Panc1 (cell line): Measurements from ENCODE around the gene GALNT10. TPM values are rescaled to one million over a fixed set of nuclear protein-coding genes. Genes with fewer than 3 reads are reported as not detected.

Experiments used
- ATAC-seq: fragments of 200-7000 bp; cut with Tn5 transposase; 2 replicates; pipeline ENCODE4 v1.9.1; 2020; ENCODE audit warnings: mild to moderate bottlenecking, moderate library complexity
- BruUV-seq: library from RNA; stranded (reverse); fragments of 400-500 nt; replicated peaks from 2 replicates; lab custom pipeline; 2021; lab: Mats Ljungman, UMichigan
- CTCF ChIA-PET: fragments of 300-600 bp; sonication (Branson Sonifier 250); formaldehyde crosslinking; loops from one replicate; lab custom pipeline; 2022; ENCODE audit warnings: antibody characterized with exemption; lab: Charles Lee
- POLR2A ChIA-PET: fragments of 300-600 bp; sonication (Branson Sonifier 250); formaldehyde crosslinking; loops from one replicate; lab custom pipeline; 2022; ENCODE audit warnings: antibody characterized with exemption; lab: Charles Lee
- DNase-seq: peaks from one replicate; pipeline ENCODE4 v3.0.0-alpha.2; 2010; ENCODE audit warnings: low read depth, low spot score
- H3K27ac ChIP-seq: 2 replicates; pipeline ENCODE4 v1.5.1; 2011; ENCODE audit warnings: mild to moderate bottlenecking, low read length, inconsistent platforms
- H3K27me3 ChIP-seq: fragments of 200-500 bp; sonication (Bioruptor generic); 2 replicates; pipeline ENCODE4 v1.6.0; 2014; ENCODE audit warnings: low read length, inconsistent platforms; ENCODE audit not compliant: control insufficient read depth, insufficient read depth
- H3K36me3 ChIP-seq: fragments of 200-500 bp; sonication (Bioruptor generic); 2 replicates; pipeline ENCODE4 v1.5.1; 2014; ENCODE audit warnings: inconsistent platforms, mild to moderate bottlenecking, low read length, moderate library complexity; ENCODE audit not compliant: control insufficient read depth, insufficient read depth
- H3K4me1 ChIP-seq: 2 replicates; pipeline ENCODE4 v1.5.1; 2011; ENCODE audit warnings: inconsistent platforms, mild to moderate bottlenecking, low read length, moderate library complexity; ENCODE audit not compliant: control insufficient read depth, insufficient read depth
- H3K4me3 ChIP-seq, 2 experiments: 2 replicates each; pipeline ENCODE4 v1.5.1; 2011 to 2012; ENCODE audit warnings: low read depth in 2 of 2, low read length in 2 of 2, mild to moderate bottlenecking in 2 of 2, inconsistent platforms in 1 of 2, moderate library complexity in 1 of 2
- H3K9me3 ChIP-seq: fragments of 200-500 bp; sonication (Bioruptor generic); 2 replicates; pipeline ENCODE4 v1.5.1; 2014; ENCODE audit warnings: low read depth, mild to moderate bottlenecking, inconsistent platforms, low read length, moderate library complexity; ENCODE audit not compliant: control insufficient read depth, insufficient read depth
- CTCF ChIP-seq: fragments of 450-650 bp; IDR thresholded peaks from 2 replicates; pipeline ENCODE4 v1.5.1; 2017; ENCODE audit warnings: mild to moderate bottlenecking
- POLR2AphosphoS5 ChIP-seq: IDR thresholded peaks from 2 replicates; pipeline ENCODE4 v1.6.1; 2012; ENCODE audit warnings: mild to moderate bottlenecking, low read depth, low read length, moderate library complexity
- REST ChIP-seq, 2 experiments: IDR thresholded peaks; 2 replicates each; pipeline ENCODE4 v1.6.1; 2011 to 2012; ENCODE audit warnings: low read depth in 2 of 2, control low read depth in 1 of 2, low read length in 1 of 2, mild to moderate bottlenecking in 1 of 2, moderate library complexity in 1 of 2; ENCODE audit not compliant: insufficient read depth in 1 of 2
- SIN3A ChIP-seq: IDR thresholded peaks from 2 replicates; pipeline ENCODE4 v1.6.1; 2012; ENCODE audit warnings: low read depth, mild to moderate bottlenecking, low read length, moderate library complexity, borderline replicate concordance; ENCODE audit not compliant: insufficient read depth
- TCF7L2 ChIP-seq: IDR thresholded peaks from 2 replicates; pipeline ENCODE4 v1.6.1; 2011; ENCODE audit warnings: mild to moderate bottlenecking, low read depth, low read length, inconsistent platforms
- in situ Hi-C: cut with HindIII; loops from 2 replicates; pipeline ENCODE4 v1.10.0; 2016; ENCODE audit warnings: low sequenced_read_pairs, low pct_unique_long_range_greater_than_20kb
- intact Hi-C: fragments of 100-400 bp; cut with micrococcal nuclease; formaldehyde crosslinking; loops from one replicate; pipeline ENCODE4 v1.10.0; 2022; ENCODE audit not compliant: unreplicated experiment
- total RNA-seq: library from RNA; stranded (reverse); gene quantifications from one replicate; pipeline ENCODE4 v1.2.1, GENCODE V29; 2021; ENCODE audit not compliant: unreplicated experiment

The GALNT10 gene
- total RNA-seq, 1 experiment from 2014 or later: 50.5 TPM

GRCh38 chr5:154302161-154302560 is 111.6 kb downstream of the GALNT10 start:
- DNase-seq (no peak), ATAC-seq (no peak)
- Histone ChIP-seq H3K9me3 (peaks cover 11% of the 10 kb centered on the region; the same call in 1 of the 2 replicates), H3K36me3 (no peaks in the 10 kb centered on the region), H3K4me3 (no peak overlapping the region), H3K27ac (no peak overlapping the region), H3K4me1 (no peaks in the 10 kb centered on the region; the same call in 1 of the 2 replicates), H3K27me3 (no peaks in the 10 kb centered on the region)
- ChIA-PET POLR2A (no interaction called here), CTCF (no interaction called here)
- in situ Hi-C loops (no loop called here), intact Hi-C loops (no loop called here)
- TF ChIP-seq POLR2AphosphoS5 (no peak), SIN3A (no peak), CTCF (no peak), REST (IDR thresholded peaks at IDR 0.05; ENCODE audit: insufficient read depth in 1 of 2, low read depth in 2 of 2, low read length in 1 of 2) (no peak), TCF7L2 (no peak)
- BruUV-seq: no TSS peak

DNA sequence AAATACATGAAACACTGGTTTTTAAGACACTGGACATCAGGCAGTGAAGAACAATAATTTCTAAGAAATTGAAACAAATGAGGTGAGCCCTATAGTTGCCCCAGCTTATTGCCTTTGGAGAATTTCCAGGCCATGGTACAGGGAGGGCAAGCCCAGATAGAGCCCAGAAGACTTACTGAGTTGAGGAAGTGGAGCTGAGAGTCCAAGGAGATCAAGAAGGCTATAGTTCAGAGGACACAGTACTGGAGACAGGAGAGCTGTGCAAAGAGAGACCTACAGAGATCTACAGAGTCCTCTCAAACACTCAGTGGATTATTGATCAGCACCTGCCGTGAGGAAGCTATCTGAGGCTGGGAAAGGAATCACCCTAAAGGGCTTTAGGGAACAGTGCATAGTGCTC is 112.6 kb downstream of the GALNT10 start:
- in situ Hi-C loops: no loop called here
- TF ChIP-seq POLR2AphosphoS5 (no peak), REST (IDR thresholded peaks at IDR 0.05; ENCODE audit: insufficient read depth in 1 of 2, low read depth in 2 of 2, low read length in 1 of 2) (no peak)
- DNase-seq (no peak), ATAC-seq (no peak)
- no peak overlapping the region for H3K4me3 ChIP-seq
- no peaks in the 10 kb centered on the region; the same call in 1 of the 2 replicates for H3K4me1 ChIP-seq
- no TSS peak for BruUV-seq
- H3K27ac ChIP-seq: no peak overlapping the region
- ChIA-PET POLR2A (no interaction called here), CTCF (no interaction called here)
- intact Hi-C loops: no loop called here
- H3K9me3 ChIP-seq: peaks cover 11% of the 10 kb centered on the region; the same call in 1 of the 2 replicates
- no peaks in the 10 kb centered on the region for H3K36me3 ChIP-seq
- no peaks in the 10 kb centered on the region for H3K27me3 ChIP-seq
